A549 treated with Hydrocortisone at 1 μM for 4 hours (cell line): ENCODE results near the gene CCL21. TPM values are rescaled to one million over a fixed set of nuclear protein-coding genes. Genes with fewer than 3 reads are reported as not detected.

Experiments used
- total RNA-seq: library from RNA; stranded (reverse); fragments of 200-300 nt; extraction: Qiagen RNA extraction; gene quantifications from 5 replicates; pipeline ENCODE4 v1.2.3, GENCODE V29; 2022

The CCL21 gene, protein sequence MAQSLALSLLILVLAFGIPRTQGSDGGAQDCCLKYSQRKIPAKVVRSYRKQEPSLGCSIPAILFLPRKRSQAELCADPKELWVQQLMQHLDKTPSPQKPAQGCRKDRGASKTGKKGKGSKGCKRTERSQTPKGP
- not detected in 5 replicates for total RNA-seq

GRCh38 chr9:34710023-34710422, at the start of gene CCL21:
Gene CCL21, minus strand, starts transcription at chr9:34710136. Its CDS starts 70 bp downstream, at chr9:34710066.

GRCh38 chr9:34690983-34691935, 18.7 kb downstream of the CCL21 start, which contains the start of gene CCL19:
Gene CCL19, minus strand, starts transcription at chr9:34691276. Its CDS starts 137 bp downstream, at chr9:34691139.

GRCh38 chr9:34662526-34663302, 47.2 kb downstream of the CCL21 start, which contains the start of gene CCL27:
Gene CCL27, minus strand, starts transcription at chr9:34662657. Its CDS starts 24 bp downstream, at chr9:34662633.

Other genes starting within 250 kb of the CCL21 start
- 0.88 to 2.5 TPM (median 1.9 TPM) in 5 replicates for gene ENHO, start 187.1 kb downstream of the CCL21 start, total RNA-seq
- gene CNTFR, start 120.4 kb downstream of the CCL21 start, total RNA-seq = 0.07 to 0.17 TPM (median 0.14 TPM) in 5 replicates
- gene RPP25L, start 98.0 kb downstream of the CCL21 start, total RNA-seq = 37.9 to 48.2 TPM (median 46.7 TPM) in 5 replicates
- gene DCTN3, start 89.6 kb downstream of the CCL21 start, total RNA-seq = 90.1 to 118 TPM (median 112 TPM) in 5 replicates
- 0.21 to 0.25 TPM (median 0.22 TPM) in 5 replicates for gene ARID3C, start 81.1 kb downstream of the CCL21 start, total RNA-seq
- gene SIGMAR1, start 72.3 kb downstream of the CCL21 start, total RNA-seq = 156 to 188 TPM (median 185 TPM) in 5 replicates
- gene GALT, start 63.5 kb downstream of the CCL21 start, total RNA-seq = 15.0 to 18.9 TPM (median 17.2 TPM) in 5 replicates
- 5.0 to 6.4 TPM (median 5.4 TPM) in 5 replicates for gene IL11RA, start 58.0 kb downstream of the CCL21 start, total RNA-seq
- gene CCL27, start 47.5 kb downstream of the CCL21 start, total RNA-seq = 0.28 to 0.30 TPM in 2 of 5 replicates, not detected in the others
- gene CCL19, start 18.9 kb downstream of the CCL21 start, total RNA-seq = not detected in 5 replicates
- gene PHF24, start 248.1 kb upstream of the CCL21 start, total RNA-seq = 0.09 to 0.31 TPM (median 0.14 TPM) in 5 replicates